Sigmoid colon (tissue), 4 donors: ENCODE data around the gene DUOXA1.

Experiments
- CTCF ChIP-seq, 4 experiments: fragments of 450-650 bp in 3 of 4; fragments of 200-600 bp in 1 of 4; IDR thresholded peaks; one replicate each; pipeline ENCODE4 v1.5.1; 2016 to 2019; ENCODE audit warnings: antibody characterized with exemption in 4 of 4, mild to moderate bottlenecking in 3 of 4, moderate library complexity in 2 of 4
- POLR2A ChIP-seq, 2 donors: fragments of 450-650 bp; IDR thresholded peaks; one replicate each; pipeline ENCODE4 v1.6.1; 2016; ENCODE audit warnings: antibody characterized with exemption in 2 of 2, mild to moderate bottlenecking in 2 of 2, moderate library complexity in 2 of 2
- POLR2AphosphoS5 ChIP-seq, 4 donors: sonication (generic); formaldehyde crosslinking; IDR thresholded peaks; one replicate each; pipeline ENCODE4 v1.6.1; 2017; ENCODE audit warnings: antibody characterized with exemption in 4 of 4

GRCh38 chr15:45115312-45115820 lies 14.3 kb downstream of the DUOXA1 start:
- TF ChIP-seq CTCF (IDR thresholded peaks at IDR 0.05) (no peak), POLR2A (IDR thresholded peaks at IDR 0.05) (no peak), POLR2AphosphoS5 (IDR thresholded peaks at IDR 0.05) (no peak)
